Measurements from ENCODE around the gene CLNK. TPM values are rescaled to one million over a fixed set of nuclear protein-coding genes. Genes with fewer than 3 reads are reported as not detected.

Gene CLNK
- total and polyA plus RNA-seq, 4 donors: under 0.01 to 0.01 (median under 0.01) TPM; not detected in 1

DNA sequence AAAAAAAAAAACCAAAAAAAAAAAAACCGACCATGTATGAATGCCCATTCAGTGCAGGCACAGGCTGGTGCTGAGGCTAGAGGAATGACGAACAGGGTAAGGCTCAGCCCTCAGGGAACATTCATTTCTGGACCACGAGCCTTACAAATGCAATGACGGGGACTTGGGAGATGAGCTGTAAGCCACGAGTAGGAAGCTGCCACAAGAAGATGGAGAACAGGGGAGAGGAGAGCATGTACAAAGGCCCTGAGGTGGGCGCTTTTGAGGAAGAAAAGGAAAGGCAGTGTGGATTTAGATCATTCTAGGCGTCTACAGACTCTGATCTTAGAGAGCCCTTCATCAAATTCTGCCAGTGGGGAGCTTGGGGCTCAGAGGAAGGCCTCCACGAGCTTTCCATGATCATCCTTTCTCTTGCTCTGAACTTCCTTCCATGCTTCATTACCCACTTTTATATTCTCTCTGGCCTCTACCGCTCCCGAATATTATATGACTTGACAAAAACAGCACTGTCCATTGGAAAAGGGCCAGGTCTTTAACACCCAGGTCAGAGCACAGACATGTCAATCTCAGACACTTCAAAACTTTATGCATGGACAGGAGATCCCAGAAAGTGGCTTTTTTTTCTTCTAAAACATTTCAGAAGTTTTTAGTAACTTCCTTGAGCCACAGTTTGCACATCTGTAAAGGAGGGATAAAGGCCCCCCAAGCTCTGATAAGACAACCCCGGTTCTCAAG lies 224.1 kb downstream of the CLNK start:
- TF ChIP-seq, protein P1, sequence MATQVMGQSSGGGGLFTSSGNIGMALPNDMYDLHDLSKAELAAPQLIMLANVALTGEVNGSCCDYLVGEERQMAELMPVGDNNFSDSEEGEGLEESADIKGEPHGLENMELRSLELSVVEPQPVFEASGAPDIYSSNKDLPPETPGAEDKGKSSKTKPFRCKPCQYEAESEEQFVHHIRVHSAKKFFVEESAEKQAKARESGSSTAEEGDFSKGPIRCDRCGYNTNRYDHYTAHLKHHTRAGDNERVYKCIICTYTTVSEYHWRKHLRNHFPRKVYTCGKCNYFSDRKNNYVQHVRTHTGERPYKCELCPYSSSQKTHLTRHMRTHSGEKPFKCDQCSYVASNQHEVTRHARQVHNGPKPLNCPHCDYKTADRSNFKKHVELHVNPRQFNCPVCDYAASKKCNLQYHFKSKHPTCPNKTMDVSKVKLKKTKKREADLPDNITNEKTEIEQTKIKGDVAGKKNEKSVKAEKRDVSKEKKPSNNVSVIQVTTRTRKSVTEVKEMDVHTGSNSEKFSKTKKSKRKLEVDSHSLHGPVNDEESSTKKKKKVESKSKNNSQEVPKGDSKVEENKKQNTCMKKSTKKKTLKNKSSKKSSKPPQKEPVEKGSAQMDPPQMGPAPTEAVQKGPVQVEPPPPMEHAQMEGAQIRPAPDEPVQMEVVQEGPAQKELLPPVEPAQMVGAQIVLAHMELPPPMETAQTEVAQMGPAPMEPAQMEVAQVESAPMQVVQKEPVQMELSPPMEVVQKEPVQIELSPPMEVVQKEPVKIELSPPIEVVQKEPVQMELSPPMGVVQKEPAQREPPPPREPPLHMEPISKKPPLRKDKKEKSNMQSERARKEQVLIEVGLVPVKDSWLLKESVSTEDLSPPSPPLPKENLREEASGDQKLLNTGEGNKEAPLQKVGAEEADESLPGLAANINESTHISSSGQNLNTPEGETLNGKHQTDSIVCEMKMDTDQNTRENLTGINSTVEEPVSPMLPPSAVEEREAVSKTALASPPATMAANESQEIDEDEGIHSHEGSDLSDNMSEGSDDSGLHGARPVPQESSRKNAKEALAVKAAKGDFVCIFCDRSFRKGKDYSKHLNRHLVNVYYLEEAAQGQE (IDR thresholded peaks at IDR 0.05): no peak
- TF ChIP-seq EGR1 (IDR thresholded peaks at IDR 0.05; ENCODE audit: low read depth in 2 of 2) (no peak), GABPA (IDR thresholded peaks at IDR 0.05 in 1 of 2, conservative IDR thresholded peaks at IDR 0.05 in 1 of 2) (no peak), RAD21 (IDR thresholded peaks at IDR 0.05) (no peak), NR2F2 (IDR thresholded peaks at IDR 0.05) (no peak), JUND (IDR thresholded peaks at IDR 0.05) (no peak), HNF4A (conservative IDR thresholded peaks at IDR 0.05) (no peak), SP1 (IDR thresholded peaks at IDR 0.05) (no peak), FOXA2 (IDR thresholded peaks at IDR 0.05) (no peak), HNF4G (IDR thresholded peaks at IDR 0.05) (no peak), TAF1 (conservative IDR thresholded peaks at IDR 0.05) (no peak), YY1 (IDR thresholded peaks at IDR 0.05) (no peak), RXRA (IDR thresholded peaks at IDR 0.05) (no peak), FOXA1 (IDR thresholded peaks at IDR 0.05) (no peak)
- TF ChIP-seq, protein P2, sequence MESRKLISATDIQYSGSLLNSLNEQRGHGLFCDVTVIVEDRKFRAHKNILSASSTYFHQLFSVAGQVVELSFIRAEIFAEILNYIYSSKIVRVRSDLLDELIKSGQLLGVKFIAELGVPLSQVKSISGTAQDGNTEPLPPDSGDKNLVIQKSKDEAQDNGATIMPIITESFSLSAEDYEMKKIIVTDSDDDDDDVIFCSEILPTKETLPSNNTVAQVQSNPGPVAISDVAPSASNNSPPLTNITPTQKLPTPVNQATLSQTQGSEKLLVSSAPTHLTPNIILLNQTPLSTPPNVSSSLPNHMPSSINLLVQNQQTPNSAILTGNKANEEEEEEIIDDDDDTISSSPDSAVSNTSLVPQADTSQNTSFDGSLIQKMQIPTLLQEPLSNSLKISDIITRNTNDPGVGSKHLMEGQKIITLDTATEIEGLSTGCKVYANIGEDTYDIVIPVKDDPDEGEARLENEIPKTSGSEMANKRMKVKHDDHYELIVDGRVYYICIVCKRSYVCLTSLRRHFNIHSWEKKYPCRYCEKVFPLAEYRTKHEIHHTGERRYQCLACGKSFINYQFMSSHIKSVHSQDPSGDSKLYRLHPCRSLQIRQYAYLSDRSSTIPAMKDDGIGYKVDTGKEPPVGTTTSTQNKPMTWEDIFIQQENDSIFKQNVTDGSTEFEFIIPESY (IDR thresholded peaks at IDR 0.05): no peak
- TF ChIP-seq, protein P3, sequence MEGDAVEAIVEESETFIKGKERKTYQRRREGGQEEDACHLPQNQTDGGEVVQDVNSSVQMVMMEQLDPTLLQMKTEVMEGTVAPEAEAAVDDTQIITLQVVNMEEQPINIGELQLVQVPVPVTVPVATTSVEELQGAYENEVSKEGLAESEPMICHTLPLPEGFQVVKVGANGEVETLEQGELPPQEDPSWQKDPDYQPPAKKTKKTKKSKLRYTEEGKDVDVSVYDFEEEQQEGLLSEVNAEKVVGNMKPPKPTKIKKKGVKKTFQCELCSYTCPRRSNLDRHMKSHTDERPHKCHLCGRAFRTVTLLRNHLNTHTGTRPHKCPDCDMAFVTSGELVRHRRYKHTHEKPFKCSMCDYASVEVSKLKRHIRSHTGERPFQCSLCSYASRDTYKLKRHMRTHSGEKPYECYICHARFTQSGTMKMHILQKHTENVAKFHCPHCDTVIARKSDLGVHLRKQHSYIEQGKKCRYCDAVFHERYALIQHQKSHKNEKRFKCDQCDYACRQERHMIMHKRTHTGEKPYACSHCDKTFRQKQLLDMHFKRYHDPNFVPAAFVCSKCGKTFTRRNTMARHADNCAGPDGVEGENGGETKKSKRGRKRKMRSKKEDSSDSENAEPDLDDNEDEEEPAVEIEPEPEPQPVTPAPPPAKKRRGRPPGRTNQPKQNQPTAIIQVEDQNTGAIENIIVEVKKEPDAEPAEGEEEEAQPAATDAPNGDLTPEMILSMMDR (IDR thresholded peaks at IDR 0.05; ENCODE audit: low read depth, low read length, missing input control): no peak
- TF ChIP-seq, protein P4, sequence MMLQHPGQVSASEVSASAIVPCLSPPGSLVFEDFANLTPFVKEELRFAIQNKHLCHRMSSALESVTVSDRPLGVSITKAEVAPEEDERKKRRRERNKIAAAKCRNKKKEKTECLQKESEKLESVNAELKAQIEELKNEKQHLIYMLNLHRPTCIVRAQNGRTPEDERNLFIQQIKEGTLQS (IDR thresholded peaks at IDR 0.05): no peak
- TF ChIP-seq, protein P5, sequence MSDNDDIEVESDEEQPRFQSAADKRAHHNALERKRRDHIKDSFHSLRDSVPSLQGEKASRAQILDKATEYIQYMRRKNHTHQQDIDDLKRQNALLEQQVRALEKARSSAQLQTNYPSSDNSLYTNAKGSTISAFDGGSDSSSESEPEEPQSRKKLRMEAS (IDR thresholded peaks at IDR 0.05): no peak
- 79% methylated on average over 11 of the region's 11 CpGs for WGBS
- Histone ChIP-seq H3K9ac (ENCODE audit: low read depth in 1 of 2, low read length in 2 of 2) (no peak overlapping the region), H3K4me1 (ENCODE audit: control insufficient read depth in 4 of 4, insufficient read depth in 4 of 4, low read length in 3 of 4) (peaks cover 2 to 17% (median 9%) of the 10 kb centered on the region in 4 donors), H3K9me3 (ENCODE audit: control insufficient read depth in 4 of 4, low read length in 3 of 4) (peaks cover 0 to 12% (median 3%) of the 10 kb centered on the region in 4 donors), H3K27ac (ENCODE audit: low read depth in 1 of 2, low read length in 2 of 2) (no peak overlapping the region), H3K36me3 (ENCODE audit: control insufficient read depth in 4 of 4, insufficient read depth in 3 of 4, low read depth in 1 of 4, low read length in 3 of 4) (no peaks in the 10 kb centered on the region), H3K4me3 (ENCODE audit: low read depth in 1 of 3, low read length in 3 of 3) (no peak overlapping the region), H3K27me3 (ENCODE audit: control insufficient read depth in 4 of 4, insufficient read depth in 4 of 4, low read length in 3 of 4) (peaks cover 2 to 11% (median 4%) of the 10 kb centered on the region in 4 donors)
- DNase-seq (ENCODE audit: low spot score): no peak
